GM19452 (cell line): ENCODE results near the gene NUCKS1.
"Not testable (repeated sequence)": the region's sequence is repeated elsewhere in the genome, so short reads cannot be mapped to it uniquely, and the experiment has no call there.

Experiments used
- ATAC-seq: cut with Tn5 transposase; IDR thresholded peaks from one replicate; pipeline ENCODE4 v1.9.1; 2021; ENCODE audit not compliant: unreplicated experiment

The NUCKS1 gene

DNA sequence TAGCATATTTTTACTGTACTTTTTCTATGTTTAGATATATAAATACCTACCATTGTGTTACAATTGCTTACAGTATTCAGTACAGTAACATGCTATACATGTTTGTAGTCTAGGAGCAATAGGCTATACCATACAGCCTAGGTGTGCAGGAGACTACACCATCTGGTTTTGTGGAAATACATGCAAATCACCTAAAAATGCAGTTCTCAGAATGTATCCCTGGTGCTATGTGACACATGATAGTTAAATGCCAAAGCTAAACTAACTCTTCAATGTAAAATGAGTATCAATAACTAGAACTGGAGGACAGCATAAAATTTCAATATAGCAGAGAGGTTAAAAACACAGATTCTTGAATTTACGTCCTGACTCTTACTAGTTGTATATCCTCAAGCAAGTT, 14.8 kb downstream of the NUCKS1 start:
- ATAC-seq: no peak

DNA sequence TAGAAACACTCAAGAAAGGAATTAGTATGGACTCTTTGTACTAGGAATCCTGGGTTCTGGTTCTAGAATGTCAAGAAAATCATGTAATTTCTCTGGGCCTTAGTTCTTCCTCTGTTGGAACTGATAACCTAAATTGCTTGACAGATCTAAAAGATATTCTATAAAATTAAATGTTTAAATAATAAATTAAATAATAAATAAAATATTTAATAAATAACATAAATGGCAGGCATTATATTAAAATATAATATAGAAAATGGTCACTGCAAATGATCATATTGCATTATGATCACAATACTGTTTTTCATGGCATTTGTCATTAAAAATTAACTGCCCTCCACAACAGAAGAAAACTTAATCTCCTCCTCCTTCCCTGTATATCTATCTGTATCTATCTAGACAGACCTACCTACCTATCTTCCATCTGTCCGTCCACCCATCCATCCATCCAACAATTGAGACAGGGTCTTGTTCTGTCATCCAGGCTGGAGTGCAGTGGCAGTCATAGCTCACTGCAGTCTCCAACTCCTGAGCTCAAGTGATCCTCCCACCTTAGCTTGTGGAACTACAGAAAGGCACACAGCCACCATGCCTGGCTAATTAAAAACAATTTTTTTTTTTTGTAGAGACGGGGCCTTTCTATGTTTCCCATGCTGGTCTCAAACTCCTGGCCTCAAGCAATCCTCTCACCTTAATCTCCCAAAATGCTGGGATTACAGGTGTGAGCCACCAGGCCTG, 16.4 kb downstream of the NUCKS1 start:
- ATAC-seq: no peak

DNA sequence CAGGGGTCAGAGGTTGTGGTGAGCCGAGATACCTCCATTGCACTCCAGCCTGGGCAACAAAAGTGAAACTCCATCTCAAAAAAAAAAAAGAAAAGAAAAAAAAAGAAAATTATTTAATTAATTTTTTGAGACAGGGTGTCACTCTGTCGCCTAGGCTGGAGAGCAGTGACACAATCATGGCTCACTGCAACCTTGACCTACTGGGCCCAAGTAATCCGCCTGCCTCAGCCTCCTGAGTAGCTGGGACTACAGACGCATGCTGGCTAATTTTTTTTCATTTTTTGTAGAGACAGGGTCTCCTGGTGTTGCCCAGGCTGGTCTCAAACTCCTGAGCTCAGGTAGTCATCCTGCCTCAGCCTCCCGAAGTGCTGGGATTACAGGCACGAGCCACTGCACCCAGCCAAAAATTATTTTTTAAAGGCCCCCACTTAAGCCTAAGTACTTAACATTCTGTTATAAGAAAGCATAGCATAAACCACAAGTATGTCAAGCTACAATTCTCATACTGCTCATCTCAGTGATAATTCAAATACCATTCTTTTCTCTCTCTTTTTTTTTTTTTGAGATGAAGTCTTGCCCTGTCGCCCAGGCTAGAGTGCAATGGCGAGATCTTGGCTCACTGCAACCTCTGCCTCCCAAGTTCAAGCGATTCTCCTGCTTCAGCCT, 19.9 kb downstream of the NUCKS1 start:
- no peak for ATAC-seq

DNA sequence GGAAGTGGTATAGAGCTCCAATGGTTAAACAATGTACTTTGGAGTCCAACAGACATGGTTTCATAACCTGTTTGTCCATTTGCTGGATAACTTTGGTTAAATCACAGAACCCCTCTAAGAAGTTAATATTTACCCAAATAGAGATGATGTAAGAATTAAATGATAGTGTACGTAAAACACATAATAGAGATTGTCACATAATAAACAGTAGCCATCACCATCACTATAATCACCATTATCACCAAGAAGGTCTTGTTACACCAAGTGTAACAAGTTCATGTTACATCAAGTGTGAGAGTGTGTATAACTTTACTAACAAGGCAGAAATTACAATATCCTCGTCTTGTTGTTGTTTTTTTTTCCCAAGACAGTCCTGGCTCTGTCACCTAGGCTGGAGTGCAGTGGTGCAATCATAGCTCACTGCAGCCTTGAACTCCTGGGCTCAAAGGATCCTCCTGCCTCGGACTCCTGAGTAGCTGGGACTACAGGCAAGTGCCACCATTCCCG, 23.3 kb downstream of the NUCKS1 start:
- ATAC-seq: no peak

DNA sequence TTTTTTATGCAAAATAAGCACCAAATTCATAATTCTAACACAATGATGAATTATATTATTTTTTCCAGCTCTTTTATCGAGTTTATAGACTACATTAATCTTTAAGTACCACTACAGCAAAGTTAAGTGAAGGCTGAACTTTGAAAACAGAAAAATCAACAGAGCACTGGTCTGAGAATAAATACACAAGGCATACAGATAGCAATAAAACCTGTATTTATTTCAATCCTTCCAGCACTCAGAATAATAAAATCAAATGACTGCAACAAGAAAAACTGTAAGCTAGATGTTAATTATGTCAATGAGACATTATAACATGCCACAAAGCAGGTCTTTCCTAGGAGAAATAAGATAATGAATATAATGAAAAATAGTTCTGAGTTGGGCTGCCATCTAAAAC, 24.5 kb downstream of the NUCKS1 start:
- no peak for ATAC-seq

DNA sequence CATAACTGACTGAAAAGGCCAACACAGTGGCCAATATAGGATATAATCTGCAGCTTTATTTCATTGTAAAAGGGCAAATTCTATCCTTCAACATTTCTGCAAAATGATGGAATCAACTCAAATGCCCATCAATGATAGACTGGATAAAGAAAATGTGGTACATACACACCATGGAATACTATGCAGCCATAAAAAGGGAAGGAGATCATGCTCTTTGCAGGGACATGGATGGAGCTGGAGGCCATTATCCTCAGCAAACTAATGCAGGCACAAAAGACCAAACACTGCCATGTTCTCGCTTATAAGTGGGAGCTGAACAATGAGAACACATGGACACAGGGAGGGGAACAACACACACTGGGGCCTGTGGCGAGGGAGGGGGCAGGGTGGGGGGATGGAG, 29.2 kb downstream of the NUCKS1 start:
- ATAC-seq: not testable (repeated sequence)

DNA sequence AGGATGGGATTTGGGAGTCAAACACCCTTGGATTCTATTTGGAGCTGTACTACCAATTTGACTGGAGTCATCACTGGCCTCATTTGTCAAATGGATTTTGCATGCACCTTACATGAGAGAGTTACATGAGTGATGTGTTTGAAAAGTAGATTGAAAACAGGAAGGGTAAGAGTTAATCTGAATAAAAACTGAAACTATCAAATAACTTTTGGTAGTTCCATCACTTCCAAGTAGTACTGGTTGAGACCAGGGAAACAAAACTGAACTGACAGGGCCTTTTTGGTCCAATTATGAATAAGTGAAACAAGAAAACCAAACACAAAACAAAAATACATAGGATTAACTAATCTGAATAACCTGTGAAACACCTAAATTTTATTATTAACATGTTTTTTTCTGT, 30.2 kb downstream of the NUCKS1 start:
- no peak for ATAC-seq

DNA sequence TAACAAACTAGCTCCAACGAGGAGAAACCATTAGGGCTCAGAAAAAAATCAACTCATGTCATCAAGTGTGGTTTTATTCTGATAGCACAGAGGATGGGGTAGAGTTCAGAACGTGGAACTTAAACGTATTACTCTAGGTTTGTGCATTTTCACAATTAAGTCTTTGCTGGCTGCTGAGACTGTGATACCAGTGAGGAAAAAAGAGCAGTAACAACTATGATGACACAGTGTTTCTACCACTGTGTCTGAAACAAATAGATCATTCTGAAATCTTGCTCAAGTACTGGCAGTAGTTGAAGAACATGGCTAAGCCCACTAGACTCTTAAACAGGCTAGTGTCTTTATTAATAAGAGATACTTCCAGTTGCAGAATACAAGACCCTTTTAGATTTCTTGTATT, 31.0 kb downstream of the NUCKS1 start:
- no peak for ATAC-seq

DNA sequence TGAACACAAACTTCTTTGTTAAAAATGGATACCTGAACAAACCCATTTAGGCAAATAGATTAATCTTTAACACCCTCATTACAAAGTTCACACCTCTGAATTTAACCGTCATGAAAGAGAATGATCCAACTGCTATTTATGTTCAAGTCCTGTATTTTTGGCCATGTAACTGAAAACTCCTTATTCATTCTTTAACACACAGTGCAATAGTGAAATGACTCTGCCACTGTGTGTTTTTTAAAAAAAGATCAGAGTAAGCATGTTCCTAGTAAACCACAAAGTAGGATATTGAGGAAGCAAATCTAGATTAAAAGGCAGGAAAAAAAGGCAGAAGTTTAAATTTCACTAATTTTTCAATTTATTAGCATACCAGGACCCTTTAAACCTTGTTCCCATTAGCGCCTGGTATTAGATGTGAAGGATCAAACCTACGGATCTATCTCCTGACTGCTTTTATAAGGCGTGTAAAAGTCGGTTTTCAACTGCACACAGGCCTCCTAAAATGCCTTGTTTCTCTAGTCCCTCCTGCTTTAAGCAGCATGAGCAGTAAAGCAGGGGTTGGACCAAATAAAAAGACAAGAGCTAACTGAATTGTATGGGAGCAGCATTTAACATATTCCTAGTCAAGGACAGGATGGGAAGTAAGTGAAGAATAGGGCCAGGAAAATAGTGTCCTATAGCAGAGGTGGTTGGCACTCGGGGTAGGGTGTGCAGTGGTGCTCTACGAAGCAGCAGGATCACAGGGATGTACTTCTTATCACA, 33.4 kb downstream of the NUCKS1 start:
- no peak for ATAC-seq

DNA sequence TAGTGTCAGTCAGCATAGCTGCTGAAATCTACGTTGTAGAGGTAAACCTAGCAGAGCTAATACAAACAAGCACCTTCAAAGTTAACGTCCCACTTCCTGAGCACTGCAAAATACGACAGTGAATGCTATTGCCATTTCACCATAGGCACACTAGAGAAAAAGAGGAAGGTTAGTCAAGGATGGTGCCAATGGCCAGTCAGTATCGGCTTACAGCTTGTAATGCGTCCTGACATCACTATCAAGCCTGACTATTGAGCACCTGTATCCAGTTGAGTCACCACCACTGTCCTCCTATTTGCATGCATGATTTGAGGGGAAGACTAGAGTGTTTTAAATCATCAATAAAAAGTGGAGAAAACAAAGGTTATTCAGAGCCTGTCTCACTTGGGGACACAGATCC, 34.4 kb downstream of the NUCKS1 start:
- no peak for ATAC-seq

DNA sequence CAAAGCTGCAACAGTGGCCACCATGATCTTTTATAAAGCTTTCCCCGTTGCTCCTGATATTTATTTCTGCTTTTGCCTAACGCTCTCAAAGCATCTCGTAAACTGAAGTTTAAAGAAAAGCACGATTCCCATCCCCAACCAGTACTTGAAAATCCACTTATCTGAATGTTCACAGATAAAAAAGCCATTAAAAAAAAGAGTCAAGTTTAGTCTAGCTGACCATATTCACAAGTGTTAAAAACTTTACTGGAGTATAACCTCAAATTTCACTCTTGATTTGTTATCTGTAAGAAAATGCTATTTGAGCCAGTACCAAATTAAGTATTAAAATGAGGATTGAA, 35.1 kb downstream of the NUCKS1 start:
- ATAC-seq: no peak

DNA sequence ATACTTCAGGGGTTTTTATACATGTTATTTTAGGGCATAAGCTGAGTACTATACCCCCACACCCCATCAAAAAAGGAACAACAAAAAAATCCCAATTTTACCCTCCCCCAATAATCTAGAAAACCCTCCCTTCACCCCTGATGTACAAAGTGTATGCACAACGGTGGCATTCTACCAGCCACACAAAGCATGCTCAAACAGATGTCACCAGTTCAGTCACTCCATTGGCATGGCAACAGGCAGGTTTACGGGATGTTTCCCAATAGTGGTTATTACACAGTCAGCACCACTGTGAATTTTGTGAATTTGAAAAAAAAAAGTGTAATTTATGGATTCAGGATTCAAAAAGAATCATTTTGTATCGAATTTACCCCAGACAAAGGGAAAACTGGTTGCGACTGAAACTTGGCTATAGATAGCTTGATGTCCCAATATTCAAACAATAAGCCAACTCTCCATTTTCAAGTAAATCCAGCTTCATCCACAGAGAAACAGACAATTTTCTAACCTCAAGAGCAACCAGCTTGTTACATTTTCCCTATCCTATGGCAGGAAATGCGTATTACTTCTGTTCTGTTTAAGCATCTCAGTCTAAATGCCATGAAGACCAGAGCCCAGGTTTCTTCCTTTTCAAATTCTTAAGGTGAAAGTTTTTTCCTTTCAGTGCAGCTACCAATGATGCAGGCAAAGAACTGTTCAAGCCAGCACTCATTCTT, 35.6 kb downstream of the NUCKS1 start:
- ATAC-seq: no peak

DNA sequence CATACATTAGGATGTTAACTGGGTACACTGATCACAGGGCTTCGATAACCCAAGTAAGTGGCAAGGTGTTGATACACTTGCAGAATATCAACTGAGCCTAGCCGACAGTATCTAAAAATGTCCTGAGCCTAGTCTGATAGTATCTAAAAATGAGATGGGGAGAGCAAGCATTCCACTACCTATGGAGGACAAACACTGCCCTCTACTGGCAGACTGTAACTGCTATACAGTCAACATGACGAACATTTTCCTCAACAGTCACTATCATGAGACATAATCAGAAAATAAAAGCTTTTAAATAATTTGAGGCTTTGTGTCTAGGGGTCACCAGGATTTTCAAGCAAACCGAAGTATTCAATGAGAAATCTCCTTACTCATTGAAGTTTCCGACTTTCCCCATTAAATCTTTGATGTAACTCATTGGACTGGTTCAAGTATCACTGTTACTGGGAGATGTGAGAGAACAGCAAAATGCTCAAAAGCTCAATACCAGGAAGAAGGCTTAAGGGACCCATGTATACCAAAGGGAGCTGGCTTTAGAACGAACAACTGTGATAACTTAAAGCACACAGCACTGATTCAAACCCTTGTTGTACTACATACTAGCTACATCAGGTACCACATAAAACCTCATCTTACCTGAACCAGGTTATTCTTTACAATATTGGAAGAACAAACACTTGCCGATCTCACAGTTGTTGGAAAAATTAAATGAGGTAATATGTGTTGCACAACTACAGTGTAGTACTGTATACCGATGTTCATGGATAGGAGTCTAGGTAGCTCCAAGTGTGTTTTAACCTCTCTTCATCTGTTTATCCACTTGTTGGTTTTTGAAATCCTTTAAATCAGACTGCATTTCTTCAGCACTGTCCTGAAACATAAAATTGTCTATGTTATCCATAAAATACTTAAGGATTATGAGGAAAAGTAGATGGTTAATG, 38.6 kb downstream of the NUCKS1 start:
- ATAC-seq: no peak

DNA sequence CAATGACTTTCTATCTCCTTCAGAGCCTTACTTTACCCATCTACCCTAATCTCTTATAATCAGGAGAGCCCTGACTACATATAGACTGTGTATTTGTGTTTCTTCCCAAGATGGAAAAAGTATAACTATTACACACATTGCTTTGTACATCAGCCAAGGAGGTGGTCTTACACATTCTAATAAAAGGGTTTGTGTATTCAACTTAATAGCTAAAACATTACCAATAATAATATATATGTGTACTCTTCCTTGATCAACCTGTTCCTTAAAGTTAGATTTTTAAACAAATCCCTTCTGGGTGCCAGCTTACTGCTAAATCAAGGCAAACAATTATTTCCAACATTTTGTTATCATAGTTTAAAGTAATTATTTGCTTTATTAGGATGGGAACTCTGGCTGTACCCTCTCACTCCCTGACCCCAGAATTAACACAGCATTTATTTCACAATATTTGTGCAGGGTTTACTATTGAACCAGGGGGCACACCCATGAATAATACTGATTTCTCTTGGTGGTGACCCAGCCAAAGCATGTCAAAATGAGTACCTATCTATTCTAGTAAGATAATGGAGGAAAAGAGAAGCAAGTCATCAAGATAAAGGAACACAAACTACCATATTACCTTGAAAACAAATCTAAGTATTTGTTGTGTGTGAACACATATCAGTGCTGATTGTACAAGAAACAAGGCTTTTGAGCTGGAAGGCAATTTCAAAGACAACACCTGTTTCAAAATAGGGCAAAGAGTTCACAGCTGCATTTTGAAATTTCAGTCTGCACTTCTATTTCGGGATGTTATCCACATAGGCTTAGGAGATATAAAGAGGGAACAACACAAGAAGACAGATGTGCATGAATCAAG, 39.5 kb downstream of the NUCKS1 start:
- ATAC-seq: no peak

DNA sequence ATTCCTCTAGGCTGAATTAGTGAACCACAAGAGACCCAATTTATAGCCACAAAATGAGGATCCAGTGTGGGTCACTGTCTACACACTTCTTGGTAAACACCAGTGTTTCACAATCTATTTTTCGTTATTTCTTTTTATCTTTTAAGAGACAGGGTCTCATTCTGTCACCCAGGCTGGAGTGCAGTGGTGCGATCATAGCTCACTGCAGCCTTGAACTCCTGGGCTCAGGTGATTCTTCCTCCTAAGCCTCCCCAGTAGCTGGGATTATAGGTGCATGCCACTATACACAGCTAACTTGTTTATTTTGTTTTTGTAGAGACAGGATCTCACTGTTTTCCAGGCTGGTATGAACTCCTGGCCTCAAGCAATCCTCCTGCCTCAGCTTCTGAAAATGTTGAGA, 40.3 kb downstream of the NUCKS1 start:
- no peak for ATAC-seq

DNA sequence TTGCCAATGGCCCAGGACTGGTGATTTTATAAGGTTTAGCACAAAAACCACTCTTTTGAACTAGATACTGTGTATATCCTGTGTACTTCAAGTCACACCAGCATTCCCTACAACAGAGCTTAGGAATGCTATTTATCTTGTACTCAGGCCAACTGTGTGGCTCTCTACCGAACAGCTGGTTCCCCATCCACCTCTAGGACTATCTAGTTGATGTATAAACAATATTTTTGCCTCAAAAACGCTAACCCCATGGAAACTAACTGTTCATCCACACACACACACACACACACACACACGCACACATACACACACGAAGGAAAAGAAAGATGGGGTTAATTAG, 41.0 kb downstream of the NUCKS1 start:
- no peak for ATAC-seq

DNA sequence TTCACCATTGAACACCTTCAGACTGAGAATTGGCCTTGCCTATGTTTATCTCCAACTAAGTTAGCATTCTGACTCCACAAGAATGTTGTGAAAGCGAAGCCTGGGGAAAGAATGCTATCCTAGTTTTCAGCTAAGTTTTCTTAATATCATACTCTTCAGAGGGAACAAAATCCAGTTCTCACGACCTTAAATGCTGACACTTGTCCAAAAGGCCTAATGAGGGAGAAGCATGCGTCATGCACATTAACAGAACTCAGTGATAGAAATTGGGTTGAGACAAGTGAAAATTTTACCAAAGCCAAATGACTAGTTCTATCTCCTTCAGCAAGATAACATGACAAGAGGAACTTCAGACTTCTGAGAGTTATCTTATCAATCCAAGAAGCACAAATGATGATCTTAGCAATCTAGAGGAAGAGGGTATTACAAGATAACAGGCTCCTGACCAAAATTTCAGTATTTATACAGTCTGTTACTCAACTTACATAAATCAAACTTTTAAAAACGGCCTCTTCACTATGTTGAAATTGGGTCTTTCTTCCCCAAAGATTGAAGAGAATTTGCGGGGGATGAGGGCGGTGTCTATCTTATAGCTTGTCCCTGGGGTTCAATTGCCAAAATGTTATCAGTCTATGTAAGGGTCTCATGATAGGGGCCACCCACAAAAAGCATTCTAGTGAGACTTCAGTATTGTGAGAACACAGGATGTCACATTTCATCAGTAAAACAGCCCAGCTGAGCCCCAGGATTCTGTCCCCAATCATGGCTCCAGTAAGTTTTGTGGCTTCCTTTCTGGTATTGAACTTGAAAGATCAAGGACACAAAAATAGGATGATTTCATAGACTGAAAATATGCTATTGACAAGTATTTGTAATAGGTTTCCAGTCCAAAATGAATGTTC, 43.1 kb downstream of the NUCKS1 start:
- ATAC-seq: no peak

DNA sequence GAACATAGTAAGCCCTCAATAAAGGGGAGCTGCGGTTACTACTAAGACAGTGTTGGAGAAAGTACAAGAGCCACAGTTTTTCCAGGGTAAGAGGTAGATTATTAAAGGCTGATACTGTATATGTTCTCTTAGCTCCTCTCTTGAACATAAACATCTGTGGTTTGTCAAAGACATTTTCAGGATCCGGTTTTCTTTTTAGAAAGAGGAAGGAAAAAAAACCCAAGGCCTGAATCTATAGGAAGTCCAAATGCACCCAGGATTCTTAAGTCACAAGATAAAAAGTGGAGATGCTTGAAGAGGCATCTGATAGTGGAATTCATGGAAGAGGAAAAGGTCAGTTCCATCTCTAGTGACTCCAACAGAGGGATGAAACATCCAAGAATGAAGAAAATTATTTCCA, 45.1 kb downstream of the NUCKS1 start:
- ATAC-seq: no peak
